ENCODE results near the gene KCNIP4. TPM values are rescaled to one million over a fixed set of nuclear protein-coding genes. Genes with fewer than 3 reads are reported as not detected.

Gene KCNIP4
- polyA plus RNA-seq, 1 donor (not counting 4 experiments of a cell fraction or from before 2014, with no cell fraction given): 0.07 TPM

- Histone ChIP-seq H3K27me3 (ENCODE audit: control insufficient read depth, extremely low read depth, insufficient read depth, low read length) (no peaks in the 10 kb centered on the region), H4K20me1 (ENCODE audit: control insufficient read depth, extremely low read depth, insufficient read depth, low read length) (no peaks in the 10 kb centered on the region), H2AFZ (ENCODE audit: control insufficient read depth, low read length) (no peak overlapping the region), H3K9ac (ENCODE audit: control insufficient read depth, extremely low read depth, insufficient read depth, low read length) (no peak overlapping the region), H3K36me3 (ENCODE audit: control insufficient read depth in 2 of 2, extremely low read depth in 1 of 2, insufficient read depth in 2 of 2, low read length in 2 of 2) (no peaks in the 10 kb centered on the region), H3K4me3 (ENCODE audit: control insufficient read depth in 2 of 3, extremely low read depth in 1 of 3, insufficient read depth in 2 of 3, low read depth in 1 of 3, low read length in 3 of 3) (no peak overlapping the region), H3K4me1 (ENCODE audit: control insufficient read depth, extremely low read depth, insufficient read depth, low read length) (peaks cover 10% of the 10 kb centered on the region), H3K9me3 (ENCODE audit: control insufficient read depth, low read depth, low read length) (no peaks in the 10 kb centered on the region), H3K4me2 (ENCODE audit: control insufficient read depth, extremely low read depth, insufficient read depth, low read depth, low read length) (no peak overlapping the region), H3K9me1 (ENCODE audit: control insufficient read depth, extremely low read depth, insufficient read depth, low read length) (no peaks in the 10 kb centered on the region), H3K79me2 (ENCODE audit: control insufficient read depth, insufficient read depth, low read length) (no peaks in the 10 kb centered on the region), H3K27ac (ENCODE audit: control insufficient read depth, insufficient read depth, low read length) (no peak overlapping the region)
- TF ChIP-seq CTCF (optimal IDR thresholded peaks at IDR 0.05 in 1 of 3, IDR thresholded peaks at IDR 0.05 in 1 of 3, conservative IDR thresholded peaks at IDR 0.05 in 1 of 3; ENCODE audit: extremely low read depth in 1 of 3, insufficient read depth in 2 of 3, low read length in 3 of 3): no peak
- no peak for TF ChIP-seq EZH2 (IDR thresholded peaks at IDR 0.05; ENCODE audit: low read length)
- dilution Hi-C loops (cut with MboI; ENCODE audit: extremely low pct_ligation_motif_present, low sequenced_read_pairs): no loop called here
- FAIRE-seq (no peak), DNase-seq (ENCODE audit: low read depth, low spot score) (no peak)
These were observed 58.3 kb downstream of the KCNIP4 start for GRCh38 chr4:21890231-21890630.

GRCh38 chr4:21888195-21888976, 60.2 kb downstream of the KCNIP4 start:
- peak; percentile 61 for FAIRE-seq
- dilution Hi-C loops (cut with MboI; ENCODE audit: extremely low pct_ligation_motif_present, low sequenced_read_pairs): no loop called here

More at GRCh38 chr4:21888195-21888976, 60.2 kb downstream of the KCNIP4 start:
- no peaks in the 10 kb centered on the region for H3K27me3 ChIP-seq (ENCODE audit: control insufficient read depth, extremely low read depth, insufficient read depth, low read length)
- H3K27ac ChIP-seq (ENCODE audit: control insufficient read depth, insufficient read depth, low read length): peak overlapping the region; percentile 36
- no peaks in the 10 kb centered on the region for H3K9me1 ChIP-seq (ENCODE audit: control insufficient read depth, extremely low read depth, insufficient read depth, low read length)
- H3K36me3 ChIP-seq (ENCODE audit: control insufficient read depth in 2 of 2, extremely low read depth in 1 of 2, insufficient read depth in 2 of 2, low read length in 2 of 2): no peaks in the 10 kb centered on the region
- no peak overlapping the region for H3K9ac ChIP-seq (ENCODE audit: control insufficient read depth, extremely low read depth, insufficient read depth, low read length)
- H3K4me1 ChIP-seq (ENCODE audit: control insufficient read depth, extremely low read depth, insufficient read depth, low read length): peaks cover 10% of the 10 kb centered on the region
- no peaks in the 10 kb centered on the region for H3K79me2 ChIP-seq (ENCODE audit: control insufficient read depth, insufficient read depth, low read length)
- TF ChIP-seq EZH2 (IDR thresholded peaks at IDR 0.05; ENCODE audit: low read length) (no peak), CTCF (optimal IDR thresholded peaks at IDR 0.05 in 1 of 3, IDR thresholded peaks at IDR 0.05 in 1 of 3, conservative IDR thresholded peaks at IDR 0.05 in 1 of 3; ENCODE audit: extremely low read depth in 1 of 3, insufficient read depth in 2 of 3, low read length in 3 of 3) (no peak)
- no peaks in the 10 kb centered on the region for H3K9me3 ChIP-seq (ENCODE audit: control insufficient read depth, low read depth, low read length)
- peak overlapping the region; percentile 28 for H3K4me2 ChIP-seq (ENCODE audit: control insufficient read depth, extremely low read depth, insufficient read depth, low read depth, low read length)
- no peak overlapping the region for H2AFZ ChIP-seq (ENCODE audit: control insufficient read depth, low read length)
- no peak overlapping the region for H3K4me3 ChIP-seq (ENCODE audit: control insufficient read depth in 2 of 3, extremely low read depth in 1 of 3, insufficient read depth in 2 of 3, low read depth in 1 of 3, low read length in 3 of 3)
- DNase-seq (ENCODE audit: low read depth, low spot score): peak; percentile 59
- H4K20me1 ChIP-seq (ENCODE audit: control insufficient read depth, extremely low read depth, insufficient read depth, low read length): no peaks in the 10 kb centered on the region

Measured in keratinocyte (primary cell).